ENCODE data around the gene B4GALT4. TPM values are rescaled to one million over a fixed set of nuclear protein-coding genes. Genes with fewer than 3 reads are reported as not detected.

B4GALT4 gene
- total and polyA plus RNA-seq, 3 experiments from 2014 or later = 10.6 to 18.0 (median 17.9) TPM

DNA sequence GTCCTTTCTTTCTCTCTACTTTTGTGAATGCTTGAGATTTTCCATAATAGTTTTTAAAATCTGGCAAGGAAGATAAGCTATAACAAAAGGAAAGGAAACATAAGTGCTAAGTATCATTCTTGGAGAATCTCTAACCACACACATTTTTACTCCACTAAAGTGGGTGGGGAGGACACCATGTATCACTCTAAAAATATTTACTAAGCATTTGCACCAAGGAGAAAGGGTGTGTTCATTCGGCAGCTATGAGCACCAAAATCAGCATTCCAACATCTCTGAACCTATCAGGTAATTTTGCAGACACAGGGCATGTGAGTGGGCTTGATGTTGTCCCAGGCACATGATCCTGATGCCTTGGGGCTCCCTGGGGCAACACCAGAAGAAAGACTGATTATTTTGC, 5.5 kb downstream of the B4GALT4 start:
- Histone ChIP-seq H3K27ac (ENCODE audit: low read depth, low read length) (no peak overlapping the region), H3K9me3 (ENCODE audit: low read length) (no peaks in the 10 kb centered on the region), H3K36me3 (ENCODE audit: insufficient read depth, low read length) (peaks cover 5% of the 10 kb centered on the region), H3K27me3 (ENCODE audit: insufficient read depth, low read length, poor library complexity, severe bottlenecking) (no peaks in the 10 kb centered on the region), H3K4me3 (ENCODE audit: low read length) (no peak overlapping the region), H3K4me1 (ENCODE audit: insufficient read depth, low read length) (peaks cover 62% of the 10 kb centered on the region)
- DNase-seq = no peak
- no peaks in the 10 kb centered on the region for H3K9me3 Mint-ChIP-seq
- H3K27me3 Mint-ChIP-seq = no peaks in the 10 kb centered on the region
- POLR2A ChIA-PET = no interaction called here
- H3K4me3 Mint-ChIP-seq = no peak overlapping the region
- CTCF ChIA-PET = no interaction called here
- peaks cover 47 to 74% (median 72%) of the 10 kb centered on the region in 3 donors for H3K4me1 Mint-ChIP-seq
- peak overlapping the region in 2 of 8 donors; percentile 35 to 77 for H3K27ac Mint-ChIP-seq
- peaks cover 3 to 61% (median 29%) of the 10 kb centered on the region in 3 donors for H3K36me3 Mint-ChIP-seq

DNA sequence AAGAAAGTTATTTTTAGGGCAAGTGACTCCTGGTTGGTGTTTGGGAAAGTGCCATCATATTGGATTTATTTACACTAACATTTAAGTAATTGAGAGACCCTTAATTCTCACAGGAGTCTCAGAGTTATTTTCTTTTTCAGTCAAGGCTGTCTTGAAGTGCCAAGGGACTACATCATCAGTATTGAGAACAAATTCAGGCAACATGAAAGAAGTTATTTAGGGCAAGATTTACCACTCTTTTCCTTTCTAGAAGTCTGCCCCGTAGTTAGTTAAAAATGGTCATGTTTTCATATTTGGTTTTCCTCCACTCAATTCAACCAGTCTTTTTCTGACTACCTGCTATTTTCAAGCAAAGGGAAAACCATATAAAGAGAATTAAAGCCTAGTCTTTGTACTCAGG, 6.1 kb downstream of the B4GALT4 start:
- ChIA-PET POLR2A (no interaction called here), CTCF (interaction anchor here (0.7 kb wide), 1 partner anchor 1331 kb away, joined by 3 read pairs; no protein-coding TSS in a partner anchor)
- Histone ChIP-seq H3K4me1 (ENCODE audit: insufficient read depth, low read length) (peaks cover 60% of the 10 kb centered on the region), H3K4me3 (ENCODE audit: low read length) (no peak overlapping the region), H3K27ac (ENCODE audit: low read depth, low read length) (no peak overlapping the region), H3K27me3 (ENCODE audit: insufficient read depth, low read length, poor library complexity, severe bottlenecking) (no peaks in the 10 kb centered on the region), H3K36me3 (ENCODE audit: insufficient read depth, low read length) (peaks cover 11% of the 10 kb centered on the region), H3K9me3 (ENCODE audit: low read length) (no peaks in the 10 kb centered on the region)
- Mint-ChIP-seq H3K4me3 (no peak overlapping the region), H3K36me3 (peaks cover 8 to 65% (median 32%) of the 10 kb centered on the region in 3 donors), H3K27ac (peak overlapping the region in 1 of 8 donors; percentile 35), H3K27me3 (no peaks in the 10 kb centered on the region), H3K9me3 (no peaks in the 10 kb centered on the region), H3K4me1 (peaks cover 42 to 68% (median 66%) of the 10 kb centered on the region in 3 donors)
- no peak for DNase-seq

DNA sequence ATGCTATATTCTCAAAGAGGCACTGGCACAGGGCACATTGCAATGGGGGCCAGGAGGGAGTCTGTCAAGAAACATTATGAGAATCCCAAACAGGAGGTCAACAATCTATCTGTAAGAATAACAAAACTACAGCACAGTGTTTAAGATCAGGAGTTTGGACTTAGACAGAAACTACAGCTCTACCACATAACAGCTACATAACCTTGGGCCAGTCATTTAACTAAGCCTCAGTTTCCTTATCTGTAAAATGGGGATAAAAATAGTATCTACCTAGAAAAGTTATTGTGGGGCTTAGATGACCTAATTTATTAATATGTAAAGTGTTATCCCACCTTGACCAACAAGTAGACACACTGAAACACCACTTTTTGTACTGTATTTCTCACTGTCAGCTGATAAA, 9.9 kb downstream of the B4GALT4 start:
- CTCF ChIA-PET = interaction anchor here (1.5 kb wide), 1 partner anchor 10 kb away, joined by 7 read pairs; the partner anchor contains the start of gene B4GALT4

DNA sequence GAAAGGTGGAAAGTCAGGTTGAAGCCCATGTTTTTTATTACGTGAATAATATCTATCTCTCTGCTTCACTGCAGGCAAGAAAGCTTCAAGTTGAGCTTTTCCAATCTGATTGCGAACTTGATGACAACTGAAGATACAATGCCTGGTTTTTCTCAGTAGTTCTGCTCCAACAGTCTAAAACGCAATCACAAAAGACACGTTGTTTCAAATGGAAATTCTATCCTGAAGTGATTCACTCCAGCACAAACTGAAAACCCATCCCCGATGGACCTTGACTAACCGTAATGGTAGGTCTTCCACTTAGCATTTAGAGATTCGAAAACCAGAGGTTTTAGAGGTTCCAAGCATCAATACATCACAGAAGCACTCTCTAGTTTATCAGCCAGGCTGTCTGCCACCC, 10.6 kb downstream of the B4GALT4 start:
- Histone ChIP-seq H3K27me3 (ENCODE audit: insufficient read depth, low read length, poor library complexity, severe bottlenecking) (no peaks in the 10 kb centered on the region), H3K4me1 (ENCODE audit: insufficient read depth, low read length) (peaks cover 40% of the 10 kb centered on the region), H3K27ac (ENCODE audit: low read depth, low read length) (no peak overlapping the region), H3K36me3 (ENCODE audit: insufficient read depth, low read length) (peaks cover 35% of the 10 kb centered on the region), H3K4me3 (ENCODE audit: low read length) (no peak overlapping the region), H3K9me3 (ENCODE audit: low read length) (no peaks in the 10 kb centered on the region)
- H3K36me3 Mint-ChIP-seq = peaks cover 19 to 84% (median 37%) of the 10 kb centered on the region in 3 donors
- H3K27me3 Mint-ChIP-seq = no peaks in the 10 kb centered on the region
- POLR2A ChIA-PET = no interaction called here
- no peak overlapping the region for H3K27ac Mint-ChIP-seq
- peaks cover 15 to 53% (median 36%) of the 10 kb centered on the region in 3 donors for H3K4me1 Mint-ChIP-seq
- peak overlapping the region in 1 of 7 donors; percentile 56 for H3K4me3 Mint-ChIP-seq
- CTCF ChIA-PET = interaction anchor here (1.5 kb wide), 1 partner anchor 11 kb away, joined by 7 read pairs; the partner anchor contains the start of gene B4GALT4
- H3K9me3 Mint-ChIP-seq = no peaks in the 10 kb centered on the region
- no peak for DNase-seq

More for the DNA sequence above, 9.9 kb downstream of the B4GALT4 start:
- no peak for DNase-seq
- H3K9me3 Mint-ChIP-seq = no peaks in the 10 kb centered on the region
- POLR2A ChIA-PET = no interaction called here
- H3K9me3 ChIP-seq (ENCODE audit: low read length) = no peaks in the 10 kb centered on the region
- H3K4me1 ChIP-seq (ENCODE audit: insufficient read depth, low read length) = peaks cover 40% of the 10 kb centered on the region
- H3K27me3 Mint-ChIP-seq = no peaks in the 10 kb centered on the region
- no peak overlapping the region for H3K27ac ChIP-seq (ENCODE audit: low read depth, low read length)
- no peak overlapping the region for H3K4me3 ChIP-seq (ENCODE audit: low read length)
- H3K27ac Mint-ChIP-seq = peak overlapping the region in 1 of 8 donors; percentile 51
- H3K27me3 ChIP-seq (ENCODE audit: insufficient read depth, low read length, poor library complexity, severe bottlenecking) = no peaks in the 10 kb centered on the region
- no peak overlapping the region for H3K4me3 Mint-ChIP-seq
- H3K36me3 Mint-ChIP-seq = peaks cover 19 to 90% (median 41%) of the 10 kb centered on the region in 3 donors
- H3K36me3 ChIP-seq (ENCODE audit: insufficient read depth, low read length) = peaks cover 35% of the 10 kb centered on the region
- peaks cover 19 to 59% (median 42%) of the 10 kb centered on the region in 3 donors for H3K4me1 Mint-ChIP-seq

GRCh38 chr3:119229190-119229589, 11.5 kb downstream of the B4GALT4 start:
- Mint-ChIP-seq H3K36me3 (peaks cover 19 to 80% (median 33%) of the 10 kb centered on the region in 3 donors), H3K27me3 (no peaks in the 10 kb centered on the region), H3K9me3 (no peaks in the 10 kb centered on the region), H3K4me1 (peaks cover 13 to 45% (median 30%) of the 10 kb centered on the region in 3 donors), H3K4me3 (no peak overlapping the region), H3K27ac (no peak overlapping the region)
- H3K9me3 ChIP-seq (ENCODE audit: low read length) = no peaks in the 10 kb centered on the region
- peaks cover 40% of the 10 kb centered on the region for H3K4me1 ChIP-seq (ENCODE audit: insufficient read depth, low read length)
- no peak overlapping the region for H3K27ac ChIP-seq (ENCODE audit: low read depth, low read length)
- no peak overlapping the region for H3K4me3 ChIP-seq (ENCODE audit: low read length)
- no peaks in the 10 kb centered on the region for H3K27me3 ChIP-seq (ENCODE audit: insufficient read depth, low read length, poor library complexity, severe bottlenecking)
- ChIA-PET CTCF (no interaction called here), POLR2A (no interaction called here)
- H3K36me3 ChIP-seq (ENCODE audit: insufficient read depth, low read length) = peaks cover 35% of the 10 kb centered on the region
- DNase-seq = no peak

DNA sequence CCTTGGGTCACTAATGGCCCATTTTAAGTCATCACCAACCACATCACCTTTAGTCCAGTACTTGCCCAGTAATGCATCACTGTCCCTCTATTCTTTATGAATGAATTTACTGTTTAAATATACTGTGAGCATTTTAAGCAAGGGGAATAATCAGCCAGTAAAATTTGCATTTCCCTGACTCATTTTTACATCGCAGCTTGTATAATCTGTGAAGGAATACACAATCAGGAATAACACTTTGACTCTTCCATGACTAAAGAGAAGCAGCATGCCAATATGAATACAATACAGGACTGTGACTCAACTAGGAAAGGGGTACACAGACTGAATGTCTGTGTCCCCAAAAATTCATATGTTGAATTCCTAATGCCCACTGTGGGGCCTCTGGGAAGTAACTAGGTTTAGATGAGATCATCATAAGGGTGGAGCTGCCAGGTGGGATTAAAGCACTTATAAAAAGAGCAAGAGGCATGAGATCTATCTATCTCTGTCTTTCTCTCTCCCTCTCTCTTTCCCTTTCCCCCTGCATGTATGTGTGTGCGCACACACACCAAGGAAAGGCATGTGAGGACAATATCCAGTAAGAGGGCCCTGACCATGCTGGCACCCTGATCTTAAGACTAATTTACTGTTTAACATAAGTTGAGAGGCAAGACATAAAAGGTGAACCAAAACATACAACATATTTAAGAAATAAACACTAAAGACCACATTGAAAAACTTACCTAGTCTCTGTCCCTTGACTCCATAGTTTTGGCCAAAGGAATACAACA, 12.1 kb downstream of the B4GALT4 start:
- Histone ChIP-seq H3K36me3 (ENCODE audit: insufficient read depth, low read length) (peaks cover 39% of the 10 kb centered on the region), H3K27ac (ENCODE audit: low read depth, low read length) (no peak overlapping the region), H3K4me1 (ENCODE audit: insufficient read depth, low read length) (peaks cover 34% of the 10 kb centered on the region), H3K27me3 (ENCODE audit: insufficient read depth, low read length, poor library complexity, severe bottlenecking) (no peaks in the 10 kb centered on the region), H3K4me3 (ENCODE audit: low read length) (no peak overlapping the region), H3K9me3 (ENCODE audit: low read length) (no peaks in the 10 kb centered on the region)
- H3K36me3 Mint-ChIP-seq = peaks cover 19 to 82% (median 33%) of the 10 kb centered on the region in 3 donors
- H3K4me3 Mint-ChIP-seq = no peak overlapping the region
- no peak overlapping the region for H3K27ac Mint-ChIP-seq
- ChIA-PET CTCF (interaction anchor here (1.5 kb wide), 2 partner anchors 12 to 68 kb away, joined by 3 to 5 read pairs; partner anchors contain the start of gene B4GALT4), POLR2A (no interaction called here)
- H3K27me3 Mint-ChIP-seq = no peaks in the 10 kb centered on the region
- no peaks in the 10 kb centered on the region for H3K9me3 Mint-ChIP-seq
- no peak for DNase-seq
- H3K4me1 Mint-ChIP-seq = peaks cover 13 to 45% (median 30%) of the 10 kb centered on the region in 3 donors

DNA sequence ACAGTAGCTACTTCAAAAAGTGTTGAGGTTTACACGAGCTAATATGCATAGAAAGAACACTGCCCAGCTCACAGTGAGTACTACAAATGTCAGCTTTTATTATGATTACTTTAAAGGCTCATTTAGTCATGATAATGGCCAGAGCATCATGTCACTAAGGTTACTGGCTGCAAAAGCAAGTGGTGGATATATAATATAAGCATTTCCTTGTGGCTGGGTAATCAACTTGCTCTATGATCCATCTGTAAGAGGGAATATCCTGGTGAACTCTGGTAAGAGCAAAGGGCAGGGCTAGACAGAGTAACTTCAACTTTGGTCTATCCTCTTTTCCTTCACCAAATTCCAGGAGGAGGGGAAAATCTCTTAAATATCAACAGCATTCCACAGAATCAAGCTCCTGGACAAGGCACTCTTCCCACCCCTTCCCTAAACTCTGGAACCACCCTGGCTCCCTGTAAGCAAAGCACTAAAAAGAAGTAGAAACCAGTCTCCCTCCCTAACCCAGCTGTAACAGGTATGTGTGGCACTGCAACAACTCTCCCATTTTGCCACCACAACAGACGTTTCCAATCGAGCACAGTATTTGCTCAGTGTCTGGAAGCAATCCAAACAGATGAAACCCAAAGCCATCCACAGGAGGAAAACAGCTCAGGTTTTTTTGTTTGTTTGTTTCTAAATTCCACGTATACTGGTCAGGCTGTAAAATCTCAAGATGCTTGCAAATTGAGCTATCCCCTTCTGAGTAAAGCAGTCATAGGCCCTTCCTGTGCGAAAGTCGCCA, 13.4 kb downstream of the B4GALT4 start:
- Mint-ChIP-seq H3K36me3 (peaks cover 19 to 84% (median 34%) of the 10 kb centered on the region in 3 donors), H3K9me3 (no peaks in the 10 kb centered on the region), H3K27ac (peak overlapping the region in 3 of 8 donors; percentile 29 to 57 (median 45)), H3K27me3 (no peaks in the 10 kb centered on the region), H3K4me3 (no peak overlapping the region), H3K4me1 (peaks cover 13 to 43% (median 25%) of the 10 kb centered on the region in 3 donors)
- ChIA-PET POLR2A (no interaction called here), CTCF (interaction anchor here (1.5 kb wide), 2 partner anchors 14 to 69 kb away, joined by 3 to 5 read pairs; partner anchors contain the start of gene B4GALT4)
- no peaks in the 10 kb centered on the region for H3K9me3 ChIP-seq (ENCODE audit: low read length)
- no peak overlapping the region for H3K27ac ChIP-seq (ENCODE audit: low read depth, low read length)
- no peaks in the 10 kb centered on the region for H3K27me3 ChIP-seq (ENCODE audit: insufficient read depth, low read length, poor library complexity, severe bottlenecking)
- H3K4me1 ChIP-seq (ENCODE audit: insufficient read depth, low read length) = peaks cover 23% of the 10 kb centered on the region
- H3K4me3 ChIP-seq (ENCODE audit: low read length) = no peak overlapping the region
- peaks cover 45% of the 10 kb centered on the region for H3K36me3 ChIP-seq (ENCODE audit: insufficient read depth, low read length)
- no peak for DNase-seq

Data from CD8-positive, alpha-beta memory T cell (primary cell).